H9 (cell line): ENCODE measurements around the gene DSCAM. TPM values are rescaled to one million over a fixed set of nuclear protein-coding genes. Genes with fewer than 3 reads are reported as not detected.

Experiments used
- DNase-seq: peaks from one replicate; pipeline ENCODE4 v3.0.0-alpha.2; 2017
- H2AFZ ChIP-seq: one replicate; pipeline ENCODE4 v1.6.1; 2013; ENCODE audit warnings: mild to moderate bottlenecking, low read length, control low read depth, moderate library complexity
- H2AK5ac ChIP-seq: 2 replicates; pipeline ENCODE4 v1.6.1; 2013; ENCODE audit warnings: low read length, control low read depth, mixed read lengths; ENCODE audit not compliant: insufficient read length
- H2BK120ac ChIP-seq: one replicate; pipeline ENCODE4 v1.6.1; 2013; ENCODE audit warnings: low read depth, mild to moderate bottlenecking, low read length, control low read depth, inconsistent platforms; ENCODE audit not compliant: poor library complexity, severe bottlenecking
- H2BK12ac ChIP-seq: 2 replicates; pipeline ENCODE4 v1.6.1; 2013; ENCODE audit warnings: low read length, control low read depth, mixed read lengths, low read depth; ENCODE audit not compliant: insufficient read length
- H2BK15ac ChIP-seq: 2 replicates; pipeline ENCODE4 v1.6.1; 2013; ENCODE audit warnings: low read depth, low read length, control low read depth
- H2BK20ac ChIP-seq: one replicate; pipeline ENCODE4 v1.6.1; 2013; ENCODE audit warnings: low read depth, mild to moderate bottlenecking, low read length, control low read depth, inconsistent platforms; ENCODE audit not compliant: poor library complexity, severe bottlenecking
- H2BK5ac ChIP-seq: 2 replicates; pipeline ENCODE4 v1.6.1; 2013; ENCODE audit warnings: low read length, control low read depth, mixed read lengths; ENCODE audit not compliant: insufficient read length
- H3K14ac ChIP-seq: 2 replicates; pipeline ENCODE4 v1.6.1; 2013; ENCODE audit warnings: low read length, control low read depth; ENCODE audit not compliant: insufficient read depth
- H3K18ac ChIP-seq: 2 replicates; pipeline ENCODE4 v1.6.1; 2013; ENCODE audit warnings: low read depth, mild to moderate bottlenecking, mixed read lengths, low read length, control low read depth; ENCODE audit not compliant: insufficient read length
- H3K23ac ChIP-seq: 2 replicates; pipeline ENCODE4 v1.6.1; 2013; ENCODE audit warnings: low read length, control low read depth, mixed read lengths, low read depth; ENCODE audit not compliant: insufficient read length
- H3K23me2 ChIP-seq: 2 replicates; pipeline ENCODE4 v1.6.1; 2013; ENCODE audit warnings: low read depth, mild to moderate bottlenecking, mixed read lengths, low read length, control low read depth; ENCODE audit not compliant: insufficient read length, poor library complexity, severe bottlenecking
- H3K27ac ChIP-seq: 2 replicates; pipeline ENCODE4 v1.5.1; 2013; ENCODE audit warnings: low read length, control low read depth, mixed read lengths, low read depth; ENCODE audit not compliant: insufficient read length
- H3K27me3 ChIP-seq: 2 replicates; pipeline ENCODE4 v1.6.1; 2013; ENCODE audit warnings: low read length, control low read depth, inconsistent platforms; ENCODE audit not compliant: insufficient read depth
- H3K4ac ChIP-seq: 2 replicates; pipeline ENCODE4 v1.6.1; 2013; ENCODE audit warnings: low read depth, mild to moderate bottlenecking, control low read depth, inconsistent platforms, low read length, moderate library complexity
- H3K4me1 ChIP-seq: 2 replicates; pipeline ENCODE4 v1.6.1; 2013; ENCODE audit warnings: low read length, control low read depth, inconsistent platforms; ENCODE audit not compliant: insufficient read depth
- H3K4me2 ChIP-seq: 2 replicates; pipeline ENCODE4 v1.6.1; 2013; ENCODE audit warnings: low read length, control low read depth, mixed read lengths; ENCODE audit not compliant: insufficient read length, insufficient read depth
- H3K56ac ChIP-seq: 2 replicates; pipeline ENCODE4 v1.6.1; 2013; ENCODE audit warnings: low read depth, mild to moderate bottlenecking, mixed read lengths, low read length, control low read depth; ENCODE audit not compliant: insufficient read length
- H3K79me1 ChIP-seq: 2 replicates; pipeline ENCODE4 v1.6.1; 2013; ENCODE audit warnings: low read depth, mild to moderate bottlenecking, moderate library complexity, low read length, control low read depth, inconsistent platforms; ENCODE audit not compliant: insufficient read depth, poor library complexity, severe bottlenecking
- H3K79me2 ChIP-seq: 2 replicates; pipeline ENCODE4 v1.6.1; 2013; ENCODE audit warnings: low read length, control low read depth, inconsistent platforms; ENCODE audit not compliant: insufficient read depth
- H3K9ac ChIP-seq: 2 replicates; pipeline ENCODE4 v1.6.1; 2013; ENCODE audit warnings: low read length, control low read depth, mixed read lengths; ENCODE audit not compliant: insufficient read length; ENCODE audit errors: extremely low read depth
- H3K9me3 ChIP-seq: one replicate; pipeline ENCODE4 v1.6.1; 2013; ENCODE audit warnings: low read depth, low read length, inconsistent platforms; ENCODE audit not compliant: control insufficient read depth
- H3T11ph ChIP-seq: one replicate; pipeline ENCODE4 v1.6.1; 2013; ENCODE audit warnings: mild to moderate bottlenecking, low read length, control low read depth, inconsistent platforms
- H4K20me1 ChIP-seq: one replicate; pipeline ENCODE4 v1.6.1; 2013; ENCODE audit not compliant: control insufficient read depth, insufficient read length, insufficient read depth
- H4K5ac ChIP-seq: 2 replicates; pipeline ENCODE4 v1.6.1; 2013; ENCODE audit warnings: low read depth, mild to moderate bottlenecking, mixed read lengths, low read length, control low read depth; ENCODE audit not compliant: insufficient read length
- H4K8ac ChIP-seq: replicated peaks from 2 replicates; pipeline ENCODE4 v1.6.1; 2013; ENCODE audit warnings: low read length, control low read depth, mixed read lengths, low read depth; ENCODE audit not compliant: insufficient read length
- H4K91ac ChIP-seq: 2 replicates; pipeline ENCODE4 v1.6.1; 2013; ENCODE audit warnings: low read depth, mild to moderate bottlenecking, moderate library complexity, mixed read lengths, low read length, control low read depth; ENCODE audit not compliant: insufficient read length
- H3K27ac Mint-ChIP-seq, 3 experiments: 2 replicates in 2 of 3; 3 replicates in 1 of 3; pipeline ENCODE4 v1.8.0; 2020 to 2021; ENCODE audit warnings: mixed read lengths in 3 of 3, mild to moderate bottlenecking in 1 of 3, moderate library complexity in 1 of 3
- H3K27me3 Mint-ChIP-seq: 2 replicates; pipeline ENCODE4 v1.8.0; 2021; ENCODE audit warnings: low read depth, mild to moderate bottlenecking, moderate library complexity, mixed read lengths
- H3K36me3 Mint-ChIP-seq, 3 experiments: 2 replicates in 2 of 3; 3 replicates in 1 of 3; pipeline ENCODE4 v1.8.0; 2020 to 2021; ENCODE audit warnings: low read depth in 3 of 3, mixed read lengths in 3 of 3; ENCODE audit not compliant: insufficient read depth in 1 of 3
- H3K4me1 Mint-ChIP-seq, 2 experiments: 2 replicates each; pipeline ENCODE4 v1.8.0; 2020; ENCODE audit warnings: mixed read lengths in 2 of 2
- H3K4me3 Mint-ChIP-seq, 2 experiments: 2 replicates in 1 of 2; 3 replicates in 1 of 2; pipeline ENCODE4 v1.8.0; 2020 to 2021; ENCODE audit warnings: mild to moderate bottlenecking in 2 of 2, mixed read lengths in 2 of 2, moderate library complexity in 1 of 2
- H3K9me3 Mint-ChIP-seq, 2 experiments: 2 replicates in 1 of 2; 3 replicates in 1 of 2; pipeline ENCODE4 v1.8.0; 2020; ENCODE audit warnings: mild to moderate bottlenecking in 2 of 2, mixed read lengths in 2 of 2, moderate library complexity in 1 of 2
- CTCF ChIP-seq: fragments of 200-600 bp; sonication (generic); conservative IDR thresholded peaks from 3 replicates; pipeline ENCODE4 v1.8.0; 2021; ENCODE audit warnings: antibody characterized with exemption, mild to moderate bottlenecking
- WGBS: extraction: QIAGEN DNeasy Blood & Tissue Kit; methylation state at CpG from one replicate; pipeline ENCODE4 v1.1.7; 2013; ENCODE audit warnings: missing lambda C conversion rate, low lambda C conversion rate, mixed read lengths; ENCODE audit not compliant: insufficient read length; ENCODE audit errors: extremely low coverage; 5-methylcytosine and 5-hydroxymethylcytosine counted together
- total RNA-seq: library from RNA; stranded (reverse); gene quantifications from 2 replicates; pipeline ENCODE4 v1.2.1, GENCODE V29; 2021

DSCAM gene
- total RNA-seq, 1 experiment from 2014 or later: 0.17 TPM

- no peak for DNase-seq
- H2BK12ac ChIP-seq: no peak overlapping the region
- H3K79me1 ChIP-seq: no peaks in the 10 kb centered on the region
- WGBS: no CpG with 5 or more reads among the region's 3 CpGs
- no peaks in the 10 kb centered on the region for H3K23me2 ChIP-seq
- H4K8ac ChIP-seq: no peak overlapping the region
- H3K36me3 Mint-ChIP-seq: no peaks in the 10 kb centered on the region
- H2BK5ac ChIP-seq: no peak overlapping the region
- no peak overlapping the region for H4K91ac ChIP-seq
- H3K79me2 ChIP-seq: no peaks in the 10 kb centered on the region
- no peak overlapping the region for H3K4me3 Mint-ChIP-seq
- no peak for TF ChIP-seq CTCF
- no peak overlapping the region for H2BK20ac ChIP-seq
- H3T11ph ChIP-seq: no peak overlapping the region
- no peak overlapping the region for H2BK120ac ChIP-seq
- H3K4me2 ChIP-seq: no peak overlapping the region
- no peaks in the 10 kb centered on the region for H4K20me1 ChIP-seq
- peaks cover 5 to 6% of the 10 kb centered on the region in 2 experiments for H3K4me1 Mint-ChIP-seq
- H3K4me1 ChIP-seq: no peaks in the 10 kb centered on the region
- no peak overlapping the region for H2AK5ac ChIP-seq
- H3K27ac Mint-ChIP-seq: no peak overlapping the region
- no peak overlapping the region for H2BK15ac ChIP-seq
- H3K9me3 Mint-ChIP-seq: 0 out of 5 replicates have a peak, but pooled peaks cover 0 to 3% of the 10 kb centered on the region in 2 experiments
- no peak overlapping the region for H3K56ac ChIP-seq
- H3K18ac ChIP-seq: no peak overlapping the region
- H3K27me3 ChIP-seq: no peaks in the 10 kb centered on the region
- peaks cover 2% of the 10 kb centered on the region; the same call in 1 of the 2 replicates for H3K27me3 Mint-ChIP-seq
- H2AFZ ChIP-seq: no peak overlapping the region
- no peak overlapping the region for H3K4ac ChIP-seq
- H3K9me3 ChIP-seq: no peaks in the 10 kb centered on the region
- no peak overlapping the region for H3K23ac ChIP-seq
- H3K14ac ChIP-seq: no peak overlapping the region
- H4K5ac ChIP-seq: no peak overlapping the region
- no peak overlapping the region for H3K27ac ChIP-seq
- H3K9ac ChIP-seq: no peak overlapping the region
Observed at GRCh38 chr21:40257342-40257741, 589.6 kb downstream of the DSCAM start.
